Measurements from ENCODE around the gene EMC9.
A peak's percentile ranks its signal among the peaks of the same experiment; 100 is the strongest.

The EMC9 gene

DNA sequence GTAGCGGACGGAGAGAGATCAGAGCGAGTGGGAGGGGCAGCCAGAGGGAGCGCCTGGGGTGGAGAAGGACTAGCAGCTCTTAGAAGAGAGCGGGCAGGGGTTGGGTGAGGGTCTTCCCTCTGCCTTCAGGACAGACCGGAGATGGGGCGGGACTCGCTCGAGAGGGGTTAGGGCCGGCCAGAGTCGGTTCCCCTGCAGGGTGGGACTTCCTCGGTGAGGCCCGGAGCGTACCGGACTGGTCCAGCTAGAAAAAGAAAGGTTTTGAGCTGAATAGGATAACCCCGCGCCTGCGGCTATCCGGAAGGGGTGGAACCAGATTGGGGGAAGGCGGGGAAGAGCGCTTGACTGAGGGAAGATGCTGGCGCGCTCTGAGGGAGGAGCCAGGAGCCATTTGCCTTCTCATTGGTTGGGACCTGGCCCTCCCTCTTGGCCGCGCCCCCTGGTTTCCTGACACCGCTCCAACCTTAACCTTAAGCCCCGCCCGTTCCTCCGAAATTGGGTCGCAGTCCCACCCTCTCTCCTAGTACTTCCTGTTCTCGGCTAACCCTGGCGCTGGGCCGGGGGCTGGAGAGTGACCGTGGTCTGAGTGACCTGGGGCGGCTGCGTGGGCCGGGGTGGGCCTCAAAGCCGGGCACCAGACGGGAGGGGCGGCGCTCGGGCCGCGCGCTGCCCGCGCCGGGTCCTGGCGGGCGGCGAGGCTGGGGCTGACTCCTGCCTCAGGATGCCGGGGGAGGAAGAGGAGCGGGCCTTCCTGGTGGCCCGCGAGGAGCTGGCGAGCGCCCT is 5.8 kb upstream of the EMC9 start, which contains the start of gene RNF31:
Gene RNF31 (plus strand): TSS at position 521 of the 783 bp plus-strand sequence. CDS start 201 bp downstream, at position 722.
- DNase-seq = peak; percentile 77

- DNase-seq = peak; percentile 91
Measured at GRCh38 chr14:24146453-24146977, 5.1 kb upstream of the EMC9 start, which contains the start of gene PSME2. Gene PSME2, minus strand, starts transcription at chr14:24146610. Its CDS starts 29 bp downstream, at chr14:24146581.

DNA sequence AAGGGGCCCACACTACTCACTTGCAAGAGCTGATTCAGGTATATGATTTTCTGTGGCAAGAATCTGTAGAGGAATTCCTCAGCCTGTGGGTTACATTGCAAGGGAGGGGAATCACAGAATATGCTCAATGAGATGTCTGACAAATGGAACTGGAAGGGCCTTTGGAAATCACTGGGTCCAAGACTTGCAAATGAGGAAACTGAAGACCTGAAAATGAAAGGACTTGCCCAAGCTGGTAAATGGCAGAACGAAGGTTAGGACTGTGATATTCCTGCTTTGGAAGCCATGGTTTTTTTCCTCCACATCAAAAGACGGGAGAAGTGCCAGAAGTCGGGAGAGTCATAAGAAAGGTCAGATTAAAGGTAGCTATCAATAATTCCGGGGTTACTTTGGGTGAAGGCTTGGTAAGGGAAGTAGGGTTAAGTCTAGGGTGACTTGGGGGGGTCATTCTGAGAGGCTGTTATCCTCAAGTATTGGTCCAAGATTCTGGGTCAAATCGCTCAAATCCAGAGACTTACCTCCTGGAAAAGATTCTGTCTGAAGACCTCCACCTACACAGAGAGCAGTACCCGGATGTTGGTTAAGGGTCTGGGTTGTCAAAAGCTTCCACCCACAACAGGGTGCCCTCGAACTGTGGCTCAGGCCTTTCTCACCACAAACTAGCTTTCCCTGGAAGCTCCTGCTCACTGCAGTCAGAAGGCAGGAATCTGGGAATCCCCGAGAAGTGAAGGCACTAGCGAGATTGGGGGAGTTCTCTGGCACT is 4.5 kb upstream of the EMC9 start:
- no peak for DNase-seq

DNA sequence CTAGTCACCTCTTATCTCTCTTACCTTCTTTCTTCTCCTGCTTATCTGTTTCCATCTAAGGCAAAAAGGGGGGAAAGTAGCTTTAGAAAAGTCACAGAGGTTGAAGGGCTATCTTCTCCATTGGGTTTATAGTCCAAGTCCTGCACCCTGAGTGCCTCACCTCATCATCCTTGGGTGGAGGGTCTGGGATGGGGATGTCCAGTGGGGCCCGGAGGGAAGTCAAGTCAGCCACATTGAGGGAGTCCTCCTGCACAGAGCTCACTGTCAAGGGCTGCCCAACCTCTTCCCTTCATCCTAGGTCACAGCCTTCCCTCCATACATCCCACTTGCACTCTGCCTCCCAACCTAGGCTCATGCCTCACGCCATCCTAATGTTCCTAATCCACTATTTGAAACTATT is 3.8 kb upstream of the EMC9 start:
- no peak for DNase-seq

DNA sequence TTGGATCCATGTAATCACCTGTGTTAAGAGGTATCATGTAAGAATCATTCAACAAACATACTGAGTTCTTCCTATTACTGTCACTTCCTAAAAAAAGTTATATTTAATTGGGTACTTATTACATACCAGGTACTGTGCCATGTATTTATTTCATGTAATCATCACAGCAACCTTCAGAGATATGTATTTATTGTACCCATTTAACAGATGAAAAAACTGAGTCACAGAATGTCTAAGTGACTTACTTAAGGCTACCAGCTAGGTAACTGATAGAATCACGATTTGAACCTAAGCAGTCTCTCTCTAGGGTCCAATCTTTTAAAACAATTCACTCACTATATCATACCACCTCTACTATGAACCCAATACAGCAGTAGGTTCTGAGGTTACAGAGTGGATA is 3.1 kb upstream of the EMC9 start:
- no peak for DNase-seq

DNA sequence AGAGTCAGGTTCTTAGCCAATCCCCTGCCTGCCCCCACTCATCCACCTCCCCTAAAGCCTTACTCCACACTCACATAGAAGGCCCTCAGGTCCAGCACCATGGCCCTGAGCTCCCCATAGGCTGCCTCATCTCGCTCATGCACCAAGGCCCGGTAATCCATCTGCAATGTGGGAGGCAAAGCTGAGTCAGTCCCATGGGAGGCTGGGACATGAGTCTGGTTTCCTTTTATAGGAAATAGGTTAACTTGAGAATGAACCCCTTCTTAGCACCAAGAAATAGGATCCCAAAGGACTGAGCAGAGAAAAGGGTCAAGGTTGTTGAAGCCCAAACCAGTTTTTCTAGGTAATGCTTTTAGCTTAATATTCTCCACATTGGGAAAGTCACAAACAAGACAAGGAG is 2.1 kb upstream of the EMC9 start:
- DNase-seq = no peak

GRCh38 chr14:24139272-24139934 is 2.0 kb downstream of the EMC9 start:
- DNase-seq = peak; percentile 34

- no peak for DNase-seq
Measured at GRCh38 chr14:24138396-24139271, 2.8 kb downstream of the EMC9 start.

DNA sequence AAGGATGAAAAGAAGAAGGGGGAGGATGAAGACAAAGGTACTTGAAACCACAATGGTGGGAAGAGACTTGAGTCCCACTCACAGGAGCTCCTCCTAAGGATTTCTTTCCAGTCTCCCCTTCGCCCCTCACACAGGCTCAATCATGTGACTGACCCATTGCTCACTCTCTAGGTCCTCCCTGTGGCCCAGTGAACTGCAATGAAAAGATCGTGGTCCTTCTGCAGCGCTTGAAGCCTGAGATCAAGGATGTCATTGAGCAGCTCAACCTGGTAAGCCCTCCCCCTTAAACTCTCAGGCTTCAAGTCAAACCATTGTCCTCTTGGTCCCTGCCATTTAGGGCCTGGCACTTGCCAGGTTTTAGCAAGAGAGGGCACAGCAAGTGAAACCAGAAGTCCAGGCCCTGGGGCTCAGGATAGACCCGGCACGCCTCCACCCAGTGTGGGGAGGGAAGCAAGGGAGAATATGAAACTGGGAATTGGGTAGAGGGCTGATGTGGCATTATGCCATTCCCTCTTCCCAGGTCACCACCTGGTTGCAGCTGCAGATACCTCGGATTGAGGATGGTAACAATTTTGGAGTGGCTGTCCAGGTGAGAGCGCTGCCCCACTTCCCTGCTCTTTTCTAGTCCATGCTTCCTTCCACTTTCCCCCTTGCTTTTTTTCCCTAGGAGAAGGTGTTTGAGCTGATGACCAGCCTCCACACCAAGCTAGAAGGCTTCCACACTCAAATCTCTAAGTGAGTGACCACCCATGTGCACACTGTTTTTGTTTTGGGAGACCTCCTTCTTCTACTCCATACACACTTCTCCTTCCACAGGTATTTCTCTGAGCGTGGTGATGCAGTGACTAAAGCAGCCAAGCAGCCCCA is 3.6 kb downstream of the EMC9 start:
- DNase-seq = no peak

GRCh38 chr14:24136684-24137528 is 4.5 kb downstream of the EMC9 start:
- no peak for DNase-seq

DNA sequence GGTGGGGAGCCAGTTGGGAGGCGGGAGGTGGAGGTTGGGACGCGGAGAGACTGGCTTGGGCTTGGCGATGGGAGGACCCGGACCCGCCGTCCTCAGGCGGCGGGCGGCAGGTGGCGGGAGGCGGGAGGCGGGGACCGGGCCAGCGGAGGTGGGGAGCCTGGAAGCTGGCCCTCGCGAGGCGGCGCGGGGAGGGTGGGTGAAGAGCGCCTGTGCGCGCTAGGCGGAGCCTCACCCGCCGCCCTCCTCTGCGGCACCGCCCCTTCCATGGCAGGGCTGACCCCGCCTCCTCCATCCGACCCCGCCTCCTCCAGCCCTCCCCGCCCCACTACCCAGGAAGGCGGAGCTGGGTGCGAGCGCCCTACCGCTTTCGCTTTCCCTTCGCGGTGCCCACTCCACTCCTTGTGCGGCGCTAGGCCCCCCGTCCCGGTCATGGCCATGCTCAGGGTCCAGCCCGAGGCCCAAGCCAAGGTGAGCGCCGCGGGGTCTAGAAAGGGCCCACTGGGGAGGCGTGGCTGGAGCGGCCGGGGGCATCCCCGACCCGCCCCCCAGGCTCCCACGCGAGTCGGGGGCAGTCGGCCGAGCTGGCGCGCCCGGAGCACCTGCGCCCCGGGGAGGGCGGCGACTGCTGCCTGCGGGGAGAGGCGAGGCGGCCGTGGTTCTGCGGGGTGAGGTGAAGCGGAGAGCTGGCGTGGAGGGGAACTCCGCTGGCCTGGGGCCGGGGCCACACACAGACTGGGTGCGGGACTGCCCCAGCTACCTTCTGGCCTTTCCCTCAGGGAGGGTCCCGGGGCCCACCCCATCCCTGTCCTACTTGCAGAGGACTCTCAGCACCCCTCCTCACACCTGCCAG is 5.3 kb downstream of the EMC9 start, which contains the start of gene PSME1:
Gene PSME1 (plus strand): TSS at position 361 of the 850 bp plus-strand sequence. CDS start 69 bp downstream, at position 430.
- DNase-seq = peak; percentile 85

- no peak for DNase-seq
Measured at GRCh38 chr14:24135584-24135833, 5.9 kb downstream of the EMC9 start.

DNA sequence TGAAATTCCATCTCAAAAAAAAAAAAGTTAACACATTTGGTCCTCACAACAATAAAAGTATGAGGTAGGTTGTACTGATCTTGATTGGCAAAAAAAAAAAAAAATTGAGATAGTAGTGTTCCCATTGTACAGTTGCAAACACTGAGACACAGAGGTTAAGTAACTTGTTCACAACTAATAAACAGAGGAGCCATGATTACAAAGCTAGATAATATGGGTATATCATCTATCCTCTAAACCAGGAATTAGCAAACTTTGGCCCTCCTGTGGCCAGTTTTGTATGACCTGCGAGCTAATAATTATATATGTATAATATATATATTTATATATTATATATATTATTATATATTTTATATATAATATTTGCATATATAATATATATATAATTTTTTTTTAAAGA is 7.7 kb downstream of the EMC9 start:
- DNase-seq = no peak

DNA sequence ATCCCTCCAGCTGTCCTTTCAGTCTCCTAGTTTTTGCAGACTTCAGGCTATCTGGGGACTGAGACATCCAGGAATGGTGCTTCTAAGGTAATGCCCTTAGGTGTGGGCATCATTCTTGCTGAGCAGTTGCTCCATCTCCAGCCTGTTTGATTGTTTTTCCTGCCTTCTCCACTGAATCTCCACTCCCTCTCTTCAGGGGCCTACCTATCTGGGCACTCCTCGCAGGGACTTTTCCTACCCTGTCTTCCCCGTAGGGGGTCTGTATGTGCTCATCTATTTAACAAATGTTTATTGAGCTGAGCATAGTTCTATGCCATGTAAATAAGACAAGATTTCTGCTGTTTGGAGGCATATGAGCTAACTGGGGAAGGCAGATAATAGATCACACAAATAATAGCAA is 8.4 kb downstream of the EMC9 start:
- no peak for DNase-seq

DNA sequence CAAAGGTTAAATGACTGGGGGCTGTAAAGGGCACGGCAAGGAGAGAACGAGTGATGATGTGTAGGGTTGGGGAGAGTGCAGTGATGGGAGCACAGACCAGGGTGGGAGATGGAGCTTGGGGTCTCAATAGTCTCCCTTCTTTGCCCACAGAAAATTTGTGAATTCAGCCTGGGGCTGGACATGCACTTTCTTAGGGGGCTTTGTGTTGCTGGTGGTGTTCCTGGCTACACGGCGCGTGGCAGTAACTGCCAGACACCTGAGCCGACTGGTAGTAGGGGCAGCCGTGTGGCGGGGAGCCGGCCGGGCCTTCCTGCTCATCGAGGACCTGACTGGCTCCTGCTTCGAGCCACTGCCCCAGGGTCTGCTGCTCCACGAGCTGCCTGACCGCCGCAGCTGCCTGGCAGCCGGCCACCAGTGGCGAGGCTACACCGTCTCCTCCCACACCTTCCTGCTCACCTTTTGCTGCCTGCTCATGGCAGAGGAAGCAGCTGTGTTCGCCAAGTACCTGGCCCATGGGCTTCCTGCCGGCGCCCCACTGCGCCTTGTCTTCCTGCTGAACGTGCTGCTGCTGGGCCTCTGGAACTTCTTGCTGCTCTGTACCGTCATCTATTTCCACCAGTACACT is 9.2 kb downstream of the EMC9 start:
- DNase-seq = no peak

DNA sequence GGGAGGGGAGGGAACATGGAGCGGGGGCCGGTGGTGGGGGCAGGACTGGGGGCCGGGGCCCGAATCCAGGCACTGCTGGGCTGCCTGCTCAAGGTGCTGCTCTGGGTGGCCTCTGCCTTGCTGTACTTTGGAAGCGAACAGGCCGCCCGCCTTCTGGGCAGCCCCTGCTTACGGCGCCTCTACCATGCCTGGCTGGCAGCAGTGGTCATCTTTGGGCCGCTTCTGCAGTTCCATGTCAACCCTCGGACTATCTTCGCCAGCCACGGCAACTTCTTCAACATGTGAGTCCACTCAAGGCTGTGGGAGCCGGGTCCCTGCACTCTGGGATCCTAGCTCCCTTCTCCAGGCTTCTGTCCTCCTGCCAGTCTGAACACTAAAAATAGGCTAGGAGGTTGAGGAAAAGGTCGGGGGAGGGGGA is 9.8 kb downstream of the EMC9 start:
- no peak for DNase-seq

GRCh38 chr14:24130717-24131548 is 10.5 kb downstream of the EMC9 start:
- no peak for DNase-seq

DNA sequence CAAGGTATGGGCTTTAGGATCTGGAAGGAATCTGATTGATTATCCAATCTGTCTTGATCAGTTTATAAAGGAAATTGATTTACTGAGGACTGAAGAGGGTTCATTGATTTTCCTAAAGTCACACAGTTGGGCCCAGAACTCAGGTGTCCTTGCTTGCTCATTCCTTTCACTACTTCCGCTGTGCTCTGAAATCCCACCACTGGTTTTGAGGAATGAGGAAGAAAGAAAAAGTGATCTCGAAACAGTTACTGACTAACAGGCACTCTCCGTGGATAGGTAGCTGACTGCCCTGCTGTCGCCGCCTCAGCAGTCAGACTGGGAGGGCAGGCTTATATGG is 11.0 kb downstream of the EMC9 start, which contains the start of gene FITM1:
Gene FITM1 (plus strand): TSS at position 280 of the 337 bp plus-strand sequence. CDS start 905 bp downstream, outside the sequence.
- no peak for DNase-seq
